22Rv1 (cell line): Measurements from ENCODE around the gene XPR1.

Experiments
- H3K27ac ChIP-seq: fragments of 450-650 bp; 2 replicates; pipeline ENCODE4 v1.5.1; 2017
- ZFX ChIP-seq: fragments of 450-650 bp; IDR thresholded peaks from 2 replicates; pipeline ENCODE4 v1.6.1; 2017; ENCODE audit warnings: antibody characterized with exemption, borderline replicate concordance
- TF ChIP-seq, protein P1 (sequence below): fragments of 450-650 bp; IDR thresholded peaks from 2 replicates; pipeline ENCODE4 v1.5.1; 2017; ENCODE audit warnings: mild to moderate bottlenecking

The XPR1 gene

DNA sequence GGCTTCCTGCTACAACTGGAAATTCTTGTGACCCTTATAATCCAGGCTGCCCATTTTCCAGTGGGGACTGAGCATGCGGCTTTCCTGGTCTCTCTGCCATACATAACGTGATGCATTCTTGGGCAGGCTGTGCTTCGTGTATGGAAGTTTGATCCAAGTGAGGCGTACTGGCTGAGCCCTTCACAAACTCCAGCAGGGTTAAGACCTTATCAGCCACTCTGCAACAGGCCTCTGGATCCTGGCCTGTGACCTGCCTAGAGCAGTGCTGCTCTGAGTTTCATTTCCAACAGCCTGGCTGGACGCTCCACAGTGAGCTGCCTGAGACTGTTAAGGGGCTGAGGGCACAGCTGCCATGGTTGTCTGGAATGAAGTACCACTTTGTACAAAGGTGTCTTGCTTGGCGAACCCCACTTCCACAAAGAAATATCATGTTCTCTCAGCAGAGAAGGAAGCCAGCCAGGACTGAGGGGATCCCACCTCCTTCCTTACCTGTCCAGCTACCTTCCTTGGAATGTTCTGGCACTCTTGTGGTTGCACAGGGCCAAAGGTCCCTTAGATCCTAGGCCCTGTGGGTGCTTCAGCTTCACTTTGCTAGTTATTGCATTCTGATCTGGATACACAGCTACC, 28.5 kb upstream of the XPR1 start:
- no peak overlapping the region for H3K27ac ChIP-seq
- TF ChIP-seq ZFX, result no peak
- TF ChIP-seq, protein P1, sequence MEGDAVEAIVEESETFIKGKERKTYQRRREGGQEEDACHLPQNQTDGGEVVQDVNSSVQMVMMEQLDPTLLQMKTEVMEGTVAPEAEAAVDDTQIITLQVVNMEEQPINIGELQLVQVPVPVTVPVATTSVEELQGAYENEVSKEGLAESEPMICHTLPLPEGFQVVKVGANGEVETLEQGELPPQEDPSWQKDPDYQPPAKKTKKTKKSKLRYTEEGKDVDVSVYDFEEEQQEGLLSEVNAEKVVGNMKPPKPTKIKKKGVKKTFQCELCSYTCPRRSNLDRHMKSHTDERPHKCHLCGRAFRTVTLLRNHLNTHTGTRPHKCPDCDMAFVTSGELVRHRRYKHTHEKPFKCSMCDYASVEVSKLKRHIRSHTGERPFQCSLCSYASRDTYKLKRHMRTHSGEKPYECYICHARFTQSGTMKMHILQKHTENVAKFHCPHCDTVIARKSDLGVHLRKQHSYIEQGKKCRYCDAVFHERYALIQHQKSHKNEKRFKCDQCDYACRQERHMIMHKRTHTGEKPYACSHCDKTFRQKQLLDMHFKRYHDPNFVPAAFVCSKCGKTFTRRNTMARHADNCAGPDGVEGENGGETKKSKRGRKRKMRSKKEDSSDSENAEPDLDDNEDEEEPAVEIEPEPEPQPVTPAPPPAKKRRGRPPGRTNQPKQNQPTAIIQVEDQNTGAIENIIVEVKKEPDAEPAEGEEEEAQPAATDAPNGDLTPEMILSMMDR, result no peak

DNA sequence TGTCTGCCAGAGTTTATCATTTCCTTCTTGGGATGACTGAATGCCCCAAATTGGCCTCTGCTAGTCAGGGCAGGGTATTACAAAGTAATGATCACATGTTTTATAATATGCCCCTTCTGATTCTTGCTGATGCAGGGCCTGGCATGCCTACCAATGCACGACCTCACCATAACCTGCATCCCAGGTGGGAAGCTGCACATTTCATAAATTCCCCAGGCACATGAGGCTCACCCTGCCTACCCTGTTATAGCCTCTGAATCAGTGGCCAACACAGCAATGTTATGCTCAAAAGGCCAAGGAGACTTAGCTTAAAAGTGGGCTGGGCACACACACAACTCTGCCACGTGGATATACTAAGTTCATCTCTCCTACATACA, 28.0 kb upstream of the XPR1 start:
- no peak overlapping the region for H3K27ac ChIP-seq
- TF ChIP-seq ZFX, result no peak
- TF ChIP-seq, protein P1, result no peak

- no peak for TF ChIP-seq ZFX
- TF ChIP-seq, protein P1, result no peak
- no peak overlapping the region for H3K27ac ChIP-seq
These were observed 25.7 kb upstream of the XPR1 start for GRCh38 chr1:180606155-180606554.

GRCh38 chr1:180609643-180610555, 21.9 kb upstream of the XPR1 start:
- TF ChIP-seq, protein P1, result no peak
- TF ChIP-seq ZFX, result no peak
- H3K27ac ChIP-seq, result no peak overlapping the region

DNA sequence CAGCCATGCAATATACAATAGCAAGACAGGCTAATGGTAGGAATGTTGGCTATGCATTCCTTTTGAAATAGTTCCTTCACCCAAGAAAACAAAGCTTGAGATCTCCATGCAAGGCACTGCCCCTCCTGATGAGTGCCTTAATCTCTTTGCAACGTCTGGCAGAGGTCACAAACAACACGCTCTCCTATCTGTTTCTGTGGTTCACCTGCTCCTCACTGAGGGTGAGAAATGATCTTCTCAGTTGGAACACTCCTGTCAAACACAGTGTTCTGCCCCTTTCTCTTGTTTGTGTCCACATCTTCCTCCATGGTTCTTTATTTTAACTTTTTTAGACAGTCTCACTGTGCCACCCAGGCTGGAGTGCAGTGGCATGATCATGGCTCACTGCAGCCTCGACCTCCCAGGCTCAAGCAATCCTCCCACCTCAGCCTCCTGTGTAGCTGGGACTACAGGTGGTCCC, 21.2 kb upstream of the XPR1 start:
- H3K27ac ChIP-seq, result no peak overlapping the region
- no peak for TF ChIP-seq ZFX
- TF ChIP-seq, protein P1, result no peak

- no peak overlapping the region for H3K27ac ChIP-seq
- TF ChIP-seq, protein P1, result no peak
- TF ChIP-seq ZFX, result no peak
These were observed 20.5 kb upstream of the XPR1 start for GRCh38 chr1:180611016-180611930.
